Epithelial cell of proximal tubule (primary cell): Measurements from ENCODE around the gene CHIA. TPM values are rescaled to one million over a fixed set of nuclear protein-coding genes. Genes with fewer than 3 reads are reported as not detected.

ENCODE experiments used
- DNase-seq: peaks from one replicate; pipeline ENCODE4 v3.0.0-alpha.2; 2011; ENCODE audit warnings: low read depth
- H3K4me3 ChIP-seq: 2 replicates; pipeline ENCODE4 v1.5.1; 2011; ENCODE audit warnings: low read depth, mild to moderate bottlenecking, low read length
- CTCF ChIP-seq: conservative IDR thresholded peaks from 2 replicates; pipeline ENCODE4 v1.5.1; 2012; ENCODE audit warnings: low read depth, mild to moderate bottlenecking, low read length
- total RNA-seq: library from RNA; depleted of rRNA; stranded (reverse); fragments of >200 nt; gene quantifications from 2 replicates; pipeline ENCODE4 v1.2.3, GENCODE V29; 2015

The CHIA gene
- total RNA-seq, 1 donor from 2014 or later: not detected

- no peak for TF ChIP-seq CTCF
- DNase-seq: no peak
- no peak overlapping the region for H3K4me3 ChIP-seq
These were observed 18.6 kb upstream of the CHIA start for GRCh38 chr1:111272081-111272480.

GRCh38 chr1:111274653-111275052 is 16.0 kb upstream of the CHIA start:
- no peak overlapping the region for H3K4me3 ChIP-seq
- DNase-seq: no peak
- TF ChIP-seq CTCF: no peak

- DNase-seq: no peak
- no peak for TF ChIP-seq CTCF
- no peak overlapping the region for H3K4me3 ChIP-seq
These were observed 15.6 kb upstream of the CHIA start for GRCh38 chr1:111275079-111275478.

GRCh38 chr1:111275780-111276433 is 14.7 kb upstream of the CHIA start:
- no peak for TF ChIP-seq CTCF
- no peak overlapping the region for H3K4me3 ChIP-seq
- no peak for DNase-seq

GRCh38 chr1:111279144-111279543 is 11.5 kb upstream of the CHIA start:
- H3K4me3 ChIP-seq: no peak overlapping the region
- no peak for TF ChIP-seq CTCF
- DNase-seq: no peak

GRCh38 chr1:111280267-111280666 is 10.4 kb upstream of the CHIA start:
- no peak overlapping the region for H3K4me3 ChIP-seq
- DNase-seq: no peak
- TF ChIP-seq CTCF: no peak

GRCh38 chr1:111281411-111281810 is 9.2 kb upstream of the CHIA start:
- no peak overlapping the region for H3K4me3 ChIP-seq

More at GRCh38 chr1:111281411-111281810, 9.2 kb upstream of the CHIA start:
- no peak for DNase-seq
- no peak for TF ChIP-seq CTCF
